HFFc6 (cell line): ENCODE data around the gene STON2. TPM values are rescaled to one million over a fixed set of nuclear protein-coding genes. Genes with fewer than 3 reads are reported as not detected.

Experiments
- DNase-seq: peaks from one replicate; pipeline ENCODE4 v3.0.0-alpha.2; 2018
- H3K27ac Mint-ChIP-seq: 2 replicates; pipeline ENCODE4 v1.8.0; 2020; ENCODE audit warnings: mild to moderate bottlenecking, mixed read lengths
- H3K27me3 Mint-ChIP-seq: 2 replicates; pipeline ENCODE4 v1.8.0; 2021; ENCODE audit warnings: mild to moderate bottlenecking, moderate library complexity, mixed read lengths; ENCODE audit not compliant: insufficient read depth
- H3K36me3 Mint-ChIP-seq: 2 replicates; pipeline ENCODE4 v1.8.0; 2021; ENCODE audit warnings: low read depth, mixed read lengths
- H3K4me1 Mint-ChIP-seq: 2 replicates; pipeline ENCODE4 v1.8.0; 2020; ENCODE audit warnings: low read depth, mixed read lengths
- H3K4me3 Mint-ChIP-seq: 2 replicates; pipeline ENCODE4 v1.8.0; 2020; ENCODE audit warnings: mild to moderate bottlenecking, moderate library complexity, mixed read lengths
- H3K9me3 Mint-ChIP-seq: 2 replicates; pipeline ENCODE4 v1.8.0; 2020; ENCODE audit warnings: mild to moderate bottlenecking, mixed read lengths
- CTCF ChIP-seq: fragments of 200-600 bp; sonication (generic); IDR thresholded peaks from 2 replicates; pipeline ENCODE4 v1.5.0; 2021; ENCODE audit warnings: antibody characterized with exemption, mild to moderate bottlenecking
- total RNA-seq, 6 experiments: library from RNA; stranded (reverse); fragmentation: NEBNext Ultra II Directional; extraction: Animal tissue kit (Norgen Biotek cat#: 25700); gene quantifications; 2 replicates in 1 of 6; 3 replicates in 5 of 6; pipeline ENCODE4 v1.2.3, GENCODE V29; 2021

Gene STON2
- total RNA-seq, 6 experiments from 2014 or later, result not detected

DNA sequence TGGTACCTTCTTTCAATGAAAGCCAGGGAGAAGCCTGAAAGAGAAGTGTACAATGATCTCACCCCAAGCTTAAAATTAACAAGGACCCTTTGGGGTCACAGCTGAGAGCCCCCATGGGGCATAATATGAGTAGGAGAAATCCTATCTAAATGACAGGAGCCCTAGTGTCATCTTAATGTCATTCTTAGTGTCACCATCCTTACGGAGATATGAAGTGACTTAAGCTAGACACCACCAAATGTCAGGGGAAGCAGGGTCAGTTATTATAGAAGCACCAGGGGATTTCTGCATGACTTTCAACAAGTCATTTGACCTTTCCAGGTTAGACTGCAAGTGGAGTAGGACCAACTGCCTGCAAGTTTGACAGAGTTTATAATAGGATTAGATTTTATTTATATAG lies 28.9 kb upstream of the STON2 start:
- Mint-ChIP-seq H3K9me3 (no peaks in the 10 kb centered on the region), H3K27me3 (peaks cover 12% of the 10 kb centered on the region), H3K36me3 (no peaks in the 10 kb centered on the region), H3K4me3 (no peak overlapping the region), H3K4me1 (no peaks in the 10 kb centered on the region; the same call in 1 of the 2 replicates), H3K27ac (no peak overlapping the region)
- TF ChIP-seq CTCF, result no peak
- no peak for DNase-seq

- Mint-ChIP-seq H3K4me1 (no peaks in the 10 kb centered on the region; the same call in 1 of the 2 replicates), H3K27me3 (peaks cover 3% of the 10 kb centered on the region; the same call in 1 of the 2 replicates), H3K27ac (no peak overlapping the region), H3K9me3 (no peaks in the 10 kb centered on the region), H3K36me3 (no peaks in the 10 kb centered on the region), H3K4me3 (no peak overlapping the region)
- DNase-seq, result no peak
- TF ChIP-seq CTCF, result no peak
Measured at GRCh38 chr14:81427348-81428058, 27.4 kb upstream of the STON2 start.

- H3K27ac Mint-ChIP-seq, result no peak overlapping the region
- peaks cover 9% of the 10 kb centered on the region; the same call in 1 of the 2 replicates for H3K27me3 Mint-ChIP-seq
- H3K36me3 Mint-ChIP-seq, result no peaks in the 10 kb centered on the region
- DNase-seq, result no peak
- H3K4me3 Mint-ChIP-seq, result no peak overlapping the region
- H3K4me1 Mint-ChIP-seq, result no peaks in the 10 kb centered on the region
- no peaks in the 10 kb centered on the region; the same call in 1 of the 2 replicates for H3K9me3 Mint-ChIP-seq
- TF ChIP-seq CTCF, result no peak
Measured at GRCh38 chr14:81423504-81423903, 23.4 kb upstream of the STON2 start.

GRCh38 chr14:81418057-81418790 lies 18.1 kb upstream of the STON2 start:
- no peak for TF ChIP-seq CTCF
- Mint-ChIP-seq H3K27ac (no peak overlapping the region), H3K9me3 (no peaks in the 10 kb centered on the region; the same call in 1 of the 2 replicates), H3K27me3 (peaks cover 20% of the 10 kb centered on the region), H3K4me1 (no peaks in the 10 kb centered on the region), H3K36me3 (no peaks in the 10 kb centered on the region), H3K4me3 (no peak overlapping the region)
- DNase-seq, result no peak

DNA sequence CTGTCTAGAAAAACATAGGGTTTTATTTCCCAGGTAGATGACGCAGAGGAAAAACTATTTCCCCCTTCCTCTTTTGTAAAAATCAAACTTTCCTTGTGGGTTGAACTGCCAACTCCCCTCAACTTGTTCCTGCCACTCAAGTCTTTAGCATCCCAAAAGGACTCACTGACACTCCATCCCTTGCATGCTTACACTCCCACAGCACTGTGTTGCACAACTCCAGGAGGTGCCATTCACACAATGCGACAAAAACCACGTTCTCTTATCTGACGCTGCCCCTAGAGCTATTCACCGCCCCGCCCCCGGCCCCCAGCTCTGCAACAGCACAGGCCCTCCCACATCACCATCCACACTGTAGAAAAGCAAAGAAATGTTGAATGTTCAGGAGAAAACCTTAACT lies 16.9 kb upstream of the STON2 start:
- Mint-ChIP-seq H3K27me3 (peaks cover 25% of the 10 kb centered on the region), H3K4me1 (no peaks in the 10 kb centered on the region), H3K36me3 (no peaks in the 10 kb centered on the region), H3K9me3 (no peaks in the 10 kb centered on the region; the same call in 1 of the 2 replicates), H3K27ac (no peak overlapping the region), H3K4me3 (no peak overlapping the region)
- TF ChIP-seq CTCF, result no peak
- no peak for DNase-seq
